Embryonic facial prominence (tissue), 1 donor: Measurements from ENCODE around the gene DIP2B.
"Not testable (repeated sequence)": the region's sequence is repeated elsewhere in the genome, so short reads cannot be mapped to it uniquely, and the experiment has no call there.

Source experiments
- DNase-seq: peaks from one replicate; pipeline ENCODE4 v3.0.0-alpha.2; 2016; ENCODE audit errors: extremely low spot score

The DIP2B gene

DNA sequence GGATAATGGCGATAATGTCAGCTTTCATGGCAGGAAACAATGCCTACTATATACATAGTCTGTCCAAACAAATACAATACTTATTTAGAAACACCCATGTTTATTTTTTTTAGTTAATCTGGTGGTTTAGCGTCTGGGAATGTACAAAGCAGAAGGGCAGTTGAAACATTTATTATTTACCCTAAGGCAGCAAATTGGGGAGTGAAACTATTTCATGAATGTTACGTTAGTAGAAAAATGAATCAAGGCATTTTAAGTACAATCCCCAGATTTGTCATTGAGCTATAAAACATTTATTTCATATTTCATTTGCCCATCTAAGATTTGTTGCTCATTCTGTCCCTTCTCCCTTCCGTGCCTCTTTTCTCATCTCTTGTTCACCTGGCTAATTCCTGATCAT lies 172.0 kb downstream of the DIP2B start:
- no peak for DNase-seq

DNA sequence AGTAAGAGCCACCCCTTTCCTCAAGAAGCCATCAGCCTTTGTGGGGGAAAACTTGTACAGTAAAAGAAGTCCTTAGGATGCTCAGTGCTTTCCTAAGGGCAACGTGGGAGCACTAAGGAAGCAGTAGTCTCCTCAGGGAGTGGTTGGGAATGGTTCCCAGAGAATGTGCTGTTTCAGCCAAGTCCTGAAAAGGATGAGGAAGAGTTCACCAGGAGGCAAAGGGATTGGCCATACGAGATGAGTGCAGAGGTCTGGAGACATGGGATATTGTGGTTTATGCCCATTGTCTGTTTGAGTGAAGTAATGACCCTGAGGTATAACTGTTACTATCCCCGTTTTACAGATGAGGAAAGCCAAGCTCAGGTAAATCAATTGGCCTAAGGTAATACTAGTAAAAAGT lies 173.1 kb downstream of the DIP2B start:
- no peak for DNase-seq

DNA sequence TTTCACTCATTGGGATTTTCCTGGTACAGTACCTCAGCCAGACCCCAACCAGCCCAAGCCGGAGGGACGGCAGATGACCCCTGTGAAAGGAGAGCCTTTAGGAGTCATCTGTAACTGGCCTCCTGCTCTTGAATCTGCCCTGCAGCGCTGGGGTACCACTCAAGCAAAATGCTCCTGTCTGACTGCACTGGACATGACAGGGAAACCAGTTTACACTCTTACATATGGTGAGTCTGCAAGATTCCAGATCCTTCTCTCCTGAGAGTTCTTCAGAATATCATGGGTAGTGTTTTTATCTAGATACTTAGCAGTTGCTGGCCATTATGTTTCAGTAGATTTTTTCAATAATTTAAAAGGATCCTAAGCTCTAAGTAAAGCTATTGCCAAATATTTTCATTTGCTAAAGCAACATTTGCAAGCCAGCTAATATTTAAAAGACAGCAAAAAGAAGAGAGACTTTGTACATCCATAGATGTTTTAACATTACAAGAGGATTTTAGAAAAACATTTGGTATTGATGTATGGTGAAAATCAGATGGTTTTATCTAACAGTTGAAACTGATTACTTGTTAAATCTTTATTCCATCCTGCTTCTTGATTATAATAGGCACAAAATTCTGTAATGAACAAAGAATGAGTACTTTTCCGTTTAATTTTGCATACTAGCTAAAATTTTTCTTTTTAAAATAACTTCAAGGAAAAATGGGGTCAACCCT lies 174.0 kb downstream of the DIP2B start:
- DNase-seq = no peak

DNA sequence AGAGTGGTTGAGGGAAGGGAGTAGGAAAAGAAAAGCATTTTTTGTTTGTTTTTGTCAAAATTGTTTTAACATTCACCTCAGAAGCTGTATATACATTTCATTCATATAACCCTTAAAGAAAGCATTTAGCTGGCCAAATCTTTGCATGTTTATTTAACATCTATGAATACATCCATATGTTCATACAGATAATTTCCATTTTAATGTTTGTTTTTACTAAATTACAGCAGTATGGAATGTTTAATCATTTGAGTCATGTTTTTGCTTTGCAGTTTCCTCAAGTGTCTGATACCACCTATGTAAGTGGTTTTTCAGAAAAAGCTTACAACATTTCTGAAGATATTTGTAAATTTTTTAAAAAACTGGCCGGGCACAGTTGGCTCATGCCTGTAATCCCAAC lies 174.8 kb downstream of the DIP2B start:
- no peak for DNase-seq

DNA sequence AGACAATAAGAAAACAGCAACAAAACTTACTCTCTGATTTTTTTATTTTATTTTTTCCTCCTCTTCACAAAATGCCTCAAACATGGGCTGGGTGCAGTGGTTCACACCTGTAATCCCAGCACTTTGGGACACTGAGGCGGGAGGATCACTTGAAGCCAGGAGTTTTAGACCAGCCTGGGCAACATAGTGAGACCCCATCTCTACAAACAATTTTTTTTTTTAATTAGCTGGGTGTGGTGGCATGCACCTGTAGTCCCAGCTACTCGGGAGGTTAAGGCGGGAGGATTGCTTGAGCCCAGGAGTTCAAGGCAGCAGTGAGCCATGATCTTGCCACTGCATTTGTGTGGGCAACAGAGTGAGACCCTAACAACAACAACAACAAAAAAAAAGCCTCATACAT lies 176.3 kb downstream of the DIP2B start:
- not testable (repeated sequence) for DNase-seq

DNA sequence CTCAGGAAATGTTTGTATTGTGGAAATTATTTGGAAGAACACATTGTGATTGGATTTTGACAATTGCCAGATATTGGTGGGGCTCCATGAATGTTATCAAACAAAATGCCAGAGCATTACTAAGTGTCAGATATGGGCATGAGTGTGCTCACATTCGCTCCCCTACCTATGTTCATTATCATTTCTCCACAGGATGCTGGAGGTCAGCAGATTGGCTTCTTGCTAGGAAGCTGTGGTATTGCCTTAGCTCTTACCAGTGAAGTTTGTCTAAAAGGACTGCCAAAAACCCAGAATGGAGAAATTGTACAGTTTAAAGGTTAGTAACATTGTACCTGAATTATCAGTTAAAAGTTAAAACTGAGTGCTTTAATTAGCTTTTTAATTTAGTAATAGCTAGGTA lies 180.9 kb downstream of the DIP2B start:
- DNase-seq = no peak

DNA sequence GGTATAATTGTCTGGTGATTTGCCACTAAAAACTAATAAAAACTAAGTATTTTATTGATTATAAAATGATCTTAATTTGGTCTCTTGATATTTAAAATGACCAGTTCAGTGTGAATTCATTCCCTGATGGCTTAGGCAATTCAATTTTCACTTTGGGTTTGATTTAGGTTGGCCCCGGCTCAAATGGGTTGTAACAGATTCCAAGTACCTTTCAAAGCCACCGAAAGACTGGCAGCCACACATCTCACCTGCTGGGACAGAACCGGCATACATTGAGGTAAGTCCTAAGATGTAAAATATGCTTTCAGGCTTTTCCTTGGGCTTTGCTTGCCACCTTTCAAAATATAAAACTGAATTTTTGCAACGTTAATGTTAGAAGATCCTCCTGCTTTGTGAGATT lies 181.6 kb downstream of the DIP2B start:
- no peak for DNase-seq

DNA sequence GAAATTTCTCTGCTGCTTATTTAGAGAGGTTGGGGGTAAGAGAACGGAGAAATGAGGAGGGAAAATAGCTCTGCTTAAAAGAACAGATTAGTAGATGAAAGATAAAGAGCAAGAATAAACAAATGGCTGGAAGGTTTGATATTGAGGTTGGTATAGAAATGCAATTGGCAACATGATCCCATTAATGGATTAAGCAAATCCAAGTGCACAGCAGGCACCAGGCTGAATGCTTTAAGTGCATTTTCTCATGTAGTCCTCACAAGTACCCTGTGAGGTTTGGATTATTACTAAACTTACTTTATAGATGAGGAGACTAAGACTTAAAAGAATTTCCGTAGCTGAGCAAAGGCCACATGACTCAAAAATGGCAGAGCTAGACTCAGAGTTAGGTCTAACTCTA lies 182.2 kb downstream of the DIP2B start:
- no peak for DNase-seq

DNA sequence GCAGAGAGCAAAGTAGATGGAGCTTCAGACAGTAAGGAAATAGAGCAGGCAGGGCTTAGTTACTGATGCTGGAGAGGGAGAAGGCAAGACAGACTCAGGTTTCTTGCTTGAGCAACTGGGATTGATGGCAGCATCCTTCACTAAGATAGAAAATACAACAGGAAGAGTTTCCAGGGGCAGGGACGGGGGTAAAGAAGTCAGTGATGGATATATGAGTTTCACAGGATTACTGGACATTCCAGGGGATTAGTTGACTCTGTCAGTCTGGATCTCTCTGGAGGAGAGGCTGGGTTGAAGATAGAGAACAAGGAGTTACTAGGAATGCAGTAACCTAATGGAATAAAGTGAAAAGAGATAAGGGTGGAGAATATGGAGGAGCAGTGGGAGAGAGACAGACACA lies 184.7 kb downstream of the DIP2B start:
- DNase-seq = no peak

DNA sequence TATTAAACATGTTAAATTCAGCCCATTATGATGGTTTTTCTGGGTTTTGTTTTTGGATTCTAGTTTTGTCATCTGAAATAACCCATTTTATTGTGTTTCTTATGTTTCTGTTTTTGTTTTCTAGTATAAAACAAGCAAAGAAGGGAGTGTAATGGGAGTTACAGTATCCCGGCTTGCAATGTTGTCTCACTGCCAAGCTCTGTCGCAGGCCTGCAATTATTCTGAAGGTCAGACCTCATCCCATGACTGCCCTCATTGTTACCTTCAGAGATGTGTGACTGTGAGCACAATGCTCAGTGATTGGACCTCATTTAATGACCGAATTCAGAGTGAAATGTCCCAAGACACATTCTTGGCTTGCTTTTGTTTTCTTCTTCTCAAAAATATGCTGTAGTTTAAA lies 186.1 kb downstream of the DIP2B start:
- no peak for DNase-seq

DNA sequence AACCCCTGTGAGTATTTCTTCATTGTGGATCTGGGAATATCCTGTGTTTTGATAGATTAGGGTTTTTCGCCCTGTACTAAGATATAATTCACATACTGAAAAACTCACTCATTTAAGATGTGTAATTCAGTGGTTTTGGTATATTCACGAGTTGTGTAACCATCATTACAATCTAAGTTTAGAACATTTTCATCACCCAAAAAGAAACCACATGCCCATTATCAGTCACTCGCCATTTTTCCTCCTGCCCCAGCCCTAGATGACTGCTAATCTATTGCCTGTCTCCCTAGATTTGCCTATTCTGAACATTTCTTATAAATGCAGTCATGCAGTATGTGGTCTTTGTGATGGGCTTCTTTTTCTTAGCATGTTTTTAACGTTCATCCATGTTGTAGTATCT lies 191.2 kb downstream of the DIP2B start:
- no peak for DNase-seq

DNA sequence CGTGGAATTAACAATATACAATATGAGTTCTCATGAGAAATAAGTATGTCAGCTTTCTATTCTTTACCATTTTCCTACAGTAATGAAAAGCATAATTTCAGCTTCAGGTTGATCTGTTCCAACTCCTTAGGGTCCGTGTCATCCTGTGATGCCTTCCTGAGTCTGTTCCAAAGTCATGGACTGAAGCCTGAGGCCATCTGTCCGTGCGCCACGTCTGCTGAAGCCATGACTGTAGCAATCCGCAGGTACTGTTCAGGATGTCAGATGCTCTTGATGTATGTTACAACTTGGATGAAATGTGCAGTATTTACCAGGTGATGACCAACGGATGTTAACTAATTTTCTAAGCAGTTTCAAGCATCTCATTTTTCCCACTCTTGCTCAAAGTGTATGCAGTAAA lies 192.1 kb downstream of the DIP2B start:
- DNase-seq = no peak

DNA sequence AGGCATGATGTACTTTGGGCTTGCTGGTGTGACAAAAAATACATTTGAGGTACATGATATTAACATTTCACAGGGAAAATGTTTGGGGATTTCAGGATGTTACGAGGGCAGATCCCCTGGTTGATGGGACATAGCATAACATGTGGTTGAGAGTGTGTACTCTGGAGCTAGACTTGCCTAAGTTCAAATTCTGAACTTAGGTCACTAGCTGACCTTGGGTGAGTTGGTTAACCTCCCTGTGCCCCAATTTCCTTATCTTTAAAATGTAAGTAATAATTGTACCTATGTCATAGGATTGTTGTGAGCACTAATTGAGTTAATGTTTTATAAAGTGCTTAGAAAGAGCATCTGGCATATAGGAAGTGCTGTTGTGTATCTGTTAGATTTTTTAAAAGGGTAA lies 194.4 kb downstream of the DIP2B start:
- DNase-seq = no peak

DNA sequence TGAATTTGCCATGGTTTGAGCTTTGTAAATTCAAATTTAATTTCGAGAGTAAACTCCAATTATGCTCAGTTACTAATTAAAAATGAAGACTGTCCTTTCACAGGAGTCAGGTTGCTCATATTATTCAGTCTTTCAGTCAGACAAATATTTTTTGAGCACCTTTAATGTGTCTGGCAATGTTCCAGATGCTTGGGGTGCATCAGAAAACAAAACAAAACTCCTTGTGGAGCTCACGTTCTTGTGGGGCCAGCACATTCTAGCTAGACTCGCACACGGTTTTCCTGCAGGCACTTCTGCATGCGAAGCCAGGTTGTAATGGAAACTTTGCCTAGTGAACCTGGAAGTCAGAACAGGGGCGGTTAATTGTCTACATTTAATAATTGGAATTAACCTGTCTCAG lies 195.2 kb downstream of the DIP2B start:
- DNase-seq = no peak

DNA sequence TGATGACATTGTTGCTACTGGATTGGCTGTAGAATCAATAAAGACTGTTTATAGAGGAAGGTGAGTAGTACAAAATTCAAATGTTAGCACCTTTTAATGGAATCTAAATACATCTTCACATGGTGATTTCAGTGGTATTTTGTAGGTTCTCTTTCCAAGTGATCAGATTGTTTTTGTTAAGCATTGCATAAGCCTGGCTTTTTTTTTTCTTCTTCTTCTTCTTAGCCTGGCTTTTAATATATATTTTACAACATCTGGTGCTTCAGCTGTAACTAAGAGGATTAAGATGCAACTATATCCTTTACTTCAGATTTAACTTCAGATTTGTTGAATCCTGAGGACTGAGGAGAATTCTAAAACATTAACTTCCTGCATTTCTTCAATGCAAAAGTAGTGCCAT lies 201.8 kb downstream of the DIP2B start:
- no peak for DNase-seq

DNA sequence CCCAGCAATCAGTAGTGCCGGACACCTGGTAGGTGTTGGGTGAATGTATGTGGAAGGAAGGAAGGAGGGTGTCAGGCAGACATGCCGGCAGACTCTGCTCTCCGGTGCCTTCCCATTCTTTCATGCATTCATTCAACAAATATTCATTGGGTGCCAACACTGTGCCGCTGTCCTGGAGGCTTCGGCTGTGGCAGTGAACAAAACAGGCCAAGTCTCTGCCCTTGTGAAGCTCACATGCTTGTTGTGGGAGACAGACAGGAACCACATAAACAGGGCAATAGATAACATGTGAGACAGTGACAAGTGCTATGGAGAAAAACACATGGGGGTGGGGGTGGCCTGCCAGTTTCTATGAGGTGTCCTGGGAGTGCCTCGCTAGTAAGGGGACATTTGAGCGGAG lies 202.6 kb downstream of the DIP2B start:
- DNase-seq = no peak

DNA sequence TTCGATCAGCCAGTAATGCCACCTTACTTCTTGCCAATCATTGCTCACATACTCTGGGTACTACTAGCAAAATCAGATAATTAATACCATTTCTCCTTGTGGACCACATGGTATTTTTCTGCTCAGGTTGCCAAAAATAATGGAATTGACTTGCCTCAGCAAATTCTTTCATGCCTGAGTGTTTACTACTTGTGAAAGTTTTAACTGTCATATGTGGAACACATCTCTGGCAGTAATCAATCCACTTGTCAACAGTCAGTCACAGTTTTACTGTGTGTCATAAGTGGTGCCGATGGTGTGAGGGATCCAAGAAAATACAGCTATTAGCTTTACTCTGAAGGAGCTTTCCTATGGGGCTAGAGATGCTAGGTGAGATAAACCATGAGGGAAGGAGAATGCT lies 203.8 kb downstream of the DIP2B start:
- no peak for DNase-seq

DNA sequence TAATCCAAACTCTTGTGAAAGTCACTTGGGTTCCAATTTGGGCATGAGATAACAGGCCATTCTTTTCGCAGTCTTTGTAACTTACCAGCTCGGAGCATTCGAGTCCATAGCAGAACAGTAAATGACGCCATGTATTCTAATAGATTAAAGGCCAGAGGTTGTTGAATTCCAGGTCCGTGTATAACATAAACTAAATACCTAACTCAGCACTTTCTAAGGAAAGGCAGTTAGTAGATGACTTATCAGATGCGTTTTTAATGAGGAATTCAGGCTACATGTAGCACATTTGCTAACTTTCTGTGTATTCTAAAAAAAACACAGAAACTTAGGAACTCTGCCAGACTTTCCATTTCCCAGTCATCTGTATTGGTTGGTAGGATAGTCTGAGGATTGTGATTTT lies 206.3 kb downstream of the DIP2B start:
- DNase-seq = no peak

DNA sequence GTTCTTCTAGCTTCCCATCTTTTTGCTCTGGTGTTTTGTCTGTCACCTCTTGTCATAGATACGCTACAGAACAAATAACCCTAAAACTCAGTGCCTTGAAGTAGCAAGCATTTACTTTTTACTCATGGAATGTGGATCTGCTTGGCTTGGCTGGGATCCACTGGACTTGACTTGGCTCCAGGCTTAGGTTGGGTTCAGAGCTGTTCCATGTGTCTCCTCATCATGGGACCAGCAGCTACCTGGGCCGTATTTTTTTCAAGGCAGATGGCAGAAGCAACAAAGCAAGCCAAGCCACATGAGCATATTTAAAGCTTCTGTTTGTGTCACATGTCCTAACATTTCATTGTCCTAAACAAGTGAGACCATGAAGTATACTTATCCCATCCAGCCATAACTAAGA lies 210.4 kb downstream of the DIP2B start:
- no peak for DNase-seq

DNA sequence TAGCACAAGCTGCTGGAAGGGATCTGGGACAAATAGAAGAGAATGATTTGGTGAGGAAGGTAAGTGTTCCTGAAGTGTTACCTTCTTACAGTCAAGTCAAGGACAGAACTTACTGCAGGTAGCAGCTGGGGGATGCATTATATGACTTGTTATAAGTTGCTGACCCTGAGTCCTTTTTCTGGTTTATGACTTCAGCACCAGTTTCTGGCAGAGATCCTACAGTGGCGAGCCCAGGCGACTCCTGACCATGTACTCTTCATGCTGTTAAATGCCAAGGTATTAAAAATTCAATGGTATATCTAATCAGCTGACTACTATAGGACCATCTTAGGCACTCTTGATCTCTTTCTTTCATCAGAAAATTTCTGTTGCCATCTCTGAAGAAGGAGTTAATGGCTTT lies 214.0 kb downstream of the DIP2B start:
- DNase-seq = no peak

DNA sequence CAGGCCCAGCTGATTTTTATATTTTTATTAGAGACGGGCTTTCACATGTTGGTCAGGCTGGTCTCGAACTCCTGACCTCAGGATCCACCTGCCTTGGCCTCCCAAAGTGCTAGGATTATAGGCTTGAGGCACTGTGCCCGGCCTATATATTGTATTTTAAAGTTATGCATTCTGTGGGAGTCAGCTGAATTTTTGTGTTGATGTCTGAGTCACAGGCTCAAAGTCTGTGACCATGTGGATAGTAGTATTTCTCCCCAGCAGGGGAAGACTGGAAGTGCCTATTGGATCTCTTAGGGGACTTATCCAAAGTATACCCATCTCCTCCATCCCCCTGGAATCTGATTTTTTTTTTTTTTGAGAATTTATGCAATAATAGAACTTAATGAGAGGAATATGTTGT lies 215.3 kb downstream of the DIP2B start:
- no peak for DNase-seq

DNA sequence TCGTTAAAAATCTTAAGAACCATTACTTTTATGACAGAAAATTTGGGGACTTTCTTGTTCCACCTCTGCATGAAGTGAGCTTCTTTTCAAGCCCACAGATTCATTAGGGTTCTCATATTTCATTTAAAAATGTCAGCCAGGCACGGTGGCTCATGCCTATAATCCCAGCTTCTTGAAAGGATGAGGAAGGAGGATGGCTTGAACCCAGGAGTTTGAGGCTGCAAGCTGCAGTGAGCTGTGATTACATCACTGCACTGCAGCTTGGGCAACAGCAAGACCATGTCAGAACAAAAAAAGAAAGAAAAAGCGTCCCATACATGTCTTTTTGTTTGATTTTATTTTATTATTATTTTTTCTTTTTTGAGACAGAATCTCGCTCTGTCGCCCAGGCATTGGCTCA lies 215.7 kb downstream of the DIP2B start:
- DNase-seq = no peak

DNA sequence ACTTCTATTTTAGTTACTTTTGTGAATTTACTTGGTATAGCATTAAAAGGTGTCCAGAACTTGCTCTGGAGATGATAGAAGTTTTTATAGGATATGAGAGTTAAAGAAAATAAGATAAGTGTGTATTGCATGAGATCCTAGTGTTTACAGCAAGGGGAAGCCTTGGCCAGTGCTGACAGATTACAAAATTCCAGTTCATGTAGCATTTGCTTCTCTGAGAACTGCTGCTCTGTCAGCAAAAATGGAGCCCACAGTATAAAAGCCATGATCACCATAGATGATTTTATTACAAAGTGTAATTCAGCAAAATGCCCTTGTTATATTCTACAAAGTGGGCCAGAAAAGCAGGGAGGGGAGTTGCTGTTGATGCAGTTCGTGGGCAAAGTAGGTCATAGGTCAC lies 219.1 kb downstream of the DIP2B start:
- no peak for DNase-seq
